K562 (cell line): Measurements from ENCODE around the gene ZC4H2.

Source experiments
- EZH2 ChIP-seq: IDR thresholded peaks from 2 replicates; pipeline ENCODE4 v1.6.1; 2012; ENCODE audit warnings: low read depth, mild to moderate bottlenecking, inconsistent platforms, low read length, borderline replicate concordance
- HDAC6 ChIP-seq: IDR thresholded peaks from 2 replicates; pipeline ENCODE4 v1.6.1; 2012; ENCODE audit warnings: low read depth, mild to moderate bottlenecking, control low read depth, inconsistent platforms, low read length, moderate library complexity
- RCOR1 ChIP-seq, 2 experiments: IDR thresholded peaks; 2 replicates each; pipeline ENCODE4 v1.6.1; 2012; ENCODE audit warnings: low read depth in 2 of 2, low read length in 2 of 2, borderline replicate concordance in 1 of 2, improper control_type of control experiment in 1 of 2
- REST ChIP-seq, 2 experiments: fragments of 450-650 bp; formaldehyde crosslinking in 1 of 2; IDR thresholded peaks; 2 replicates each; pipeline versions ENCODE4 v1.4.0 to v1.6.1; 2014 to 2020; ENCODE audit warnings: mild to moderate bottlenecking in 2 of 2, borderline replicate concordance in 1 of 2, low read depth in 1 of 2
- U2AF1 ChIP-seq: fragments of 200-400 bp; formaldehyde crosslinking; optimal IDR thresholded peaks from 2 replicates; pipeline ENCODE3; 2017; ENCODE audit warnings: mild to moderate bottlenecking, low read depth, low read length, moderate library complexity

DNA sequence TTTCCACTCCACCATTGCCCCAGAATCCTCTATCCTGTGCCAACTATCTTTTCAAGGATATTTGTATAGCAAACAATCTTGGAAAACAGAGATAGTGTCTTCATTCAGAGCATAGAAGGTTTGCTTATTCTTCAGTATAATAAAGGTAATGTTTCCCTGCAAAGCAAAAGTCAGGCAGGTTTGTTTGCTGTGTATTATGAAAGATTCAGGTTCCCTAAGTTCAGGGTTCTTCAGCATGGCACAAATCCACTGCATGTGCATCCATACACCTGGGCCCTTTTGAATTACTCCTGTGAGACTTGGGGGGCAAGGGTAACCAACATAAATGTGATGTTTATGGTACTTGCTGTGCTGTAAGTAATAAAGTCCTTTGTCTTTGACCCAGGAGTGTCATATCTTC lies 33.2 kb upstream of the ZC4H2 start:
- TF ChIP-seq EZH2 (no peak), RCOR1 (IDR thresholded peaks at IDR 0.05; ENCODE audit: borderline replicate concordance in 1 of 2, low read depth in 2 of 2, low read length in 2 of 2) (no peak), HDAC6 (no peak), REST (IDR thresholded peaks at IDR 0.05; ENCODE audit: borderline replicate concordance) (no peak), REST (CRISPR knock-in tag; IDR thresholded peaks at IDR 0.05; ENCODE audit: low read depth) (no peak), U2AF1 (no peak)
